Stomach (tissue), 4 donors: ENCODE measurements around the gene KPNA4.

Experiments used
- CTCF ChIP-seq, 7 experiments: fragments of 450-650 bp in 4 of 7; fragments of 200-600 bp in 3 of 7; sonication (generic) in 3 of 7; IDR thresholded peaks; one replicate each; pipeline ENCODE4 v1.5.1; 2016 to 2019; ENCODE audit warnings: antibody characterized with exemption in 7 of 7, control low read depth in 2 of 7, mild to moderate bottlenecking in 1 of 7
- EP300 ChIP-seq: sonication (generic); formaldehyde crosslinking; IDR thresholded peaks from one replicate; pipeline ENCODE4 v1.6.1; 2017; ENCODE audit warnings: antibody characterized with exemption
- POLR2A ChIP-seq, 4 donors: fragments of 450-650 bp; IDR thresholded peaks; one replicate each; pipeline ENCODE4 v1.6.1; 2016; ENCODE audit warnings: antibody characterized with exemption in 4 of 4, control low read depth in 2 of 4, mild to moderate bottlenecking in 1 of 4, moderate library complexity in 1 of 4

- no peak for TF ChIP-seq CTCF (IDR thresholded peaks at IDR 0.05)
- TF ChIP-seq POLR2A (IDR thresholded peaks at IDR 0.05) = no peak
- TF ChIP-seq EP300 = no peak
These were observed 45.8 kb upstream of the KPNA4 start for GRCh38 chr3:160611141-160611540.
